GM19043 (cell line): ENCODE measurements around the gene SLC35C1.

Experiments used
- ATAC-seq: cut with Tn5 transposase; IDR thresholded peaks from one replicate; pipeline ENCODE4 v1.9.1; 2021; ENCODE audit warnings: low read depth; ENCODE audit not compliant: unreplicated experiment

Gene SLC35C1

GRCh38 chr11:45860764-45861510, 56.0 kb downstream of the SLC35C1 start:
- ATAC-seq: no peak
